Measurements from ENCODE around the gene QPCTL. TPM values are rescaled to one million over a fixed set of nuclear protein-coding genes. Genes with fewer than 3 reads are reported as not detected.

The QPCTL gene
- total RNA-seq, 1 experiment from 2014 or later, result 13.7 TPM

DNA sequence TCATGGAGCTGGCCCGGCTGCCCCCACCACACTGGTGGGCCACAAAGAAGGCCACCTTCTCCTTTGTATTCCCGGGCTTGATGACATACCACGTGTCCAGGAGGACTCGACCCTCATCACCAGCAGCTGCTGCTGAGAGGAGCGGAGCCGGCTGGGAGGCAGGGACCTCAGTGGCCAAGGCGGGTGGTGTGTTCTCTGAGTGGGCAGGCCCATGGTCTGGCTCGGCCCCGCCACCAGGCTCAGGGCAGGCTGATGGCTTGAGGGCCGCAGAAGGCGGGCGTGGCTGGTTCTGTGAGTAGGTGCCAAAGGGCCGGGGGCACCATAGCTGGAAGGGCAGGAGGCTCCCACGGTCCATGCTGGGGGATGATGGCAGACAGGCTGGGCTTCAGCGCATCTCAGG, 20.7 kb downstream of the QPCTL start:
- Mint-ChIP-seq H3K27me3 (ENCODE audit: low read depth) (no peaks in the 10 kb centered on the region; the same call in 1 of the 2 replicates), H3K4me1 (peaks cover 18 to 33% of the 10 kb centered on the region in 2 experiments), H3K4me3 (no peak overlapping the region), H3K27ac (no peak overlapping the region; a peak in 1 of 7 replicates), H3K36me3 (ENCODE audit: insufficient read depth in 1 of 3, low read depth in 3 of 3) (peaks cover 13 to 22% (median 14%) of the 10 kb centered on the region in 3 experiments; a peak in 6 of 7 replicates), H3K9me3 (no peaks in the 10 kb centered on the region)
- H2BK5ac ChIP-seq (ENCODE audit: insufficient read length, low read length), result no peak overlapping the region
- H4K20me1 ChIP-seq (ENCODE audit: control insufficient read depth, insufficient read depth, insufficient read length), result no peaks in the 10 kb centered on the region
- H3K79me2 ChIP-seq (ENCODE audit: insufficient read depth, low read length), result peaks cover 12% of the 10 kb centered on the region; the same call in 1 of the 2 replicates
- H3K27me3 ChIP-seq (ENCODE audit: insufficient read depth, low read length), result no peaks in the 10 kb centered on the region
- no peak for TF ChIP-seq CTCF (conservative IDR thresholded peaks at IDR 0.05)
- H3K4ac ChIP-seq (ENCODE audit: low read depth, low read length), result no peak overlapping the region
- no peak for DNase-seq
- no peak overlapping the region for H4K5ac ChIP-seq (ENCODE audit: insufficient read length, low read depth, low read length)
- H2AK5ac ChIP-seq (ENCODE audit: insufficient read length, low read length), result no peak overlapping the region
- H2AFZ ChIP-seq (ENCODE audit: low read length), result no peak overlapping the region
- H3K4me1 ChIP-seq (ENCODE audit: insufficient read depth, low read length), result no peaks in the 10 kb centered on the region
- H2BK15ac ChIP-seq (ENCODE audit: low read depth, low read length), result no peak overlapping the region
- no peak overlapping the region for H2BK20ac ChIP-seq (ENCODE audit: low read depth, low read length, poor library complexity, severe bottlenecking)
- H3K4me2 ChIP-seq (ENCODE audit: insufficient read depth, insufficient read length, low read length), result no peak overlapping the region
- no peak overlapping the region for H4K91ac ChIP-seq (ENCODE audit: insufficient read length, low read depth, low read length)
- H3K9me3 ChIP-seq (ENCODE audit: control insufficient read depth, low read depth, low read length), result no peaks in the 10 kb centered on the region
- no peaks in the 10 kb centered on the region for H3K79me1 ChIP-seq (ENCODE audit: insufficient read depth, low read depth, low read length, poor library complexity, severe bottlenecking)
- H3K56ac ChIP-seq (ENCODE audit: insufficient read length, low read depth, low read length), result no peak overlapping the region
- no peak overlapping the region for H4K8ac ChIP-seq (replicated peaks; ENCODE audit: insufficient read length, low read depth, low read length)
- peaks cover 13% of the 10 kb centered on the region for H3K23me2 ChIP-seq (ENCODE audit: insufficient read length, low read depth, low read length, poor library complexity, severe bottlenecking)
- H3K18ac ChIP-seq (ENCODE audit: insufficient read length, low read depth, low read length), result no peak overlapping the region
- H2BK12ac ChIP-seq (ENCODE audit: insufficient read length, low read depth, low read length), result no peak overlapping the region
- no peak overlapping the region for H3T11ph ChIP-seq (ENCODE audit: low read length)
- H3K14ac ChIP-seq (ENCODE audit: insufficient read depth, low read length), result no peak overlapping the region
- H3K9ac ChIP-seq (ENCODE audit: extremely low read depth, insufficient read length, low read length), result no peak overlapping the region
- no peak overlapping the region for H3K27ac ChIP-seq (ENCODE audit: insufficient read length, low read depth, low read length)
- WGBS (ENCODE audit: extremely low coverage, insufficient read length, low lambda C conversion rate), result no CpG with 5 or more reads among the region's 15 CpGs
- no peak overlapping the region for H3K23ac ChIP-seq (ENCODE audit: insufficient read length, low read depth, low read length)
- H2BK120ac ChIP-seq (ENCODE audit: low read depth, low read length, poor library complexity, severe bottlenecking), result no peak overlapping the region
